A673 (cell line): ENCODE measurements around the gene B3GNT7. TPM values are rescaled to one million over a fixed set of nuclear protein-coding genes. Genes with fewer than 3 reads are reported as not detected.

ENCODE experiments used
- BruUV-seq: library from RNA; stranded (reverse); fragments of 400-500 nt; replicated peaks from 2 replicates; lab custom pipeline; 2021; lab: Mats Ljungman, UMichigan
- CTCF ChIA-PET: fragments of 300-600 bp; sonication (Branson Sonifier 250); formaldehyde crosslinking; loops from one replicate; lab custom pipeline; 2022; ENCODE audit warnings: antibody characterized with exemption; lab: Charles Lee
- POLR2A ChIA-PET: fragments of 300-600 bp; sonication (Branson Sonifier 250); formaldehyde crosslinking; loops from one replicate; lab custom pipeline; 2022; ENCODE audit warnings: antibody characterized with exemption; ENCODE audit not compliant: low non-redundant PET; lab: Charles Lee
- DNase-seq: peaks from one replicate; pipeline ENCODE4 v3.0.0-alpha.2; 2015; ENCODE audit warnings: low spot score
- H3K27ac ChIP-seq: fragments of 200-600 bp; sonication (generic); 2 replicates; pipeline ENCODE4 v1.5.1; 2016; ENCODE audit warnings: mixed run types, low read depth, mild to moderate bottlenecking, mixed read lengths, antibody characterized with exemption, low read length; ENCODE audit not compliant: poor library complexity, severe bottlenecking
- H3K27me3 ChIP-seq: fragments of 200-600 bp; sonication (generic); replicated peaks from 2 replicates; pipeline ENCODE4 v1.6.1; 2017; ENCODE audit warnings: mixed run types, low read depth, mild to moderate bottlenecking, mixed read lengths, antibody characterized with exemption, low read length; ENCODE audit not compliant: insufficient read depth, poor library complexity
- H3K36me3 ChIP-seq: fragments of 200-600 bp; sonication (generic); 2 replicates; pipeline ENCODE4 v1.6.1; 2016; ENCODE audit warnings: mixed run types, mild to moderate bottlenecking, mixed read lengths, antibody characterized with exemption, low read length; ENCODE audit not compliant: insufficient read depth, poor library complexity, severe bottlenecking
- H3K4me1 ChIP-seq: fragments of 200-600 bp; sonication (generic); 2 replicates; pipeline ENCODE4 v1.6.1; 2017; ENCODE audit warnings: mixed run types, mild to moderate bottlenecking, mixed read lengths, antibody characterized with exemption, low read length; ENCODE audit not compliant: insufficient read depth, poor library complexity, severe bottlenecking
- H3K4me3 ChIP-seq: fragments of 200-600 bp; sonication (generic); 2 replicates; pipeline ENCODE4 v1.5.1; 2016; ENCODE audit warnings: low read depth, mixed run types, mild to moderate bottlenecking, mixed read lengths, low read length; ENCODE audit not compliant: poor library complexity, severe bottlenecking
- H3K9me3 ChIP-seq: fragments of 200-600 bp; sonication (generic); 2 replicates; pipeline ENCODE4 v1.6.1; 2016; ENCODE audit warnings: mixed run types, low read depth, mild to moderate bottlenecking, mixed read lengths, antibody characterized with exemption, low read length; ENCODE audit not compliant: poor library complexity, severe bottlenecking
- CTCF ChIP-seq: fragments of 300-800, 200-600 bp; sonication (generic); conservative IDR thresholded peaks from 2 replicates; pipeline ENCODE4 v1.5.1; 2017; ENCODE audit warnings: low read depth, mild to moderate bottlenecking, antibody characterized with exemption, low read length, moderate library complexity, mixed read lengths
- EZH2 ChIP-seq: fragments of 200-600 bp; sonication (generic); IDR thresholded peaks from 2 replicates; pipeline ENCODE4 v1.6.1; 2017; ENCODE audit warnings: borderline replicate concordance, low read depth, mild to moderate bottlenecking, mixed read lengths, antibody characterized with exemption, low read length; ENCODE audit not compliant: poor library complexity, severe bottlenecking
- intact Hi-C: fragments of 100-400 bp; cut with micrococcal nuclease; formaldehyde crosslinking; loops from one replicate; pipeline ENCODE4 v1.10.0; 2022; ENCODE audit not compliant: unreplicated experiment
- total RNA-seq: library from RNA; stranded (reverse); gene quantifications from 2 replicates; pipeline ENCODE4 v1.2.3, GENCODE V29; 2021

The B3GNT7 gene
- total RNA-seq, 1 experiment from 2014 or later: not detected

DNA sequence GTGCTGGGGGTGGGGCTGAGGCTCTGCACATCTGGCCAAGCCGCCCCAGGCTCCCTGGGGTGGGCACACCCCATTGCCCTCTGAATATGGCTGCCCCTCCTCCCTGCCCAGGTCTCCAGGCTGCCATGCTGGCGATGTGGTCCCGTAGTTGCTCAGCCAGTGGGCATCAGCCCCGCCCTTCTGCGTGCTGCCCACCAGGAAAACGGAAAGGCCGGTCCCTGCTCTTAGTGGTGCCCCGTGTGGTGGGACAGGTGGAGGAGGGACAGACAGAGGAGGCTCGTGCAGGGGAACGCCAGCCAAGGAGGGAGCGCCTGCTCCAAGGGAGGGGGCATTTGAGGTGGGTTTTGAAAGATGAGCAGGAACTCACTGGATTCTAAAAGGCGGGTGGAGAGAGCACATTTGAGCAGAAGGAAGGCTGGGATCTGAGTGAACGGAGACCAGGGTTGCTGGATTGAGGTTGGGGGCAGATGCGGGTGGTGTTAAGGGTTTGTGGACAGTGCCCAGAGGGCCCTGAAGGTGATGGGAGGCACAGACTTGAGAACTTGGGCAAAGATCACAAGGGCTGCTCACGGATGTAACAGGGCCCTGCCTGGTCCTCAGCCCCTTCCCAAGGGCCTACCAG is 6.7 kb upstream of the B3GNT7 start:
- BruUV-seq: no TSS peak
- TF ChIP-seq CTCF (no peak), EZH2 (no peak)

DNA sequence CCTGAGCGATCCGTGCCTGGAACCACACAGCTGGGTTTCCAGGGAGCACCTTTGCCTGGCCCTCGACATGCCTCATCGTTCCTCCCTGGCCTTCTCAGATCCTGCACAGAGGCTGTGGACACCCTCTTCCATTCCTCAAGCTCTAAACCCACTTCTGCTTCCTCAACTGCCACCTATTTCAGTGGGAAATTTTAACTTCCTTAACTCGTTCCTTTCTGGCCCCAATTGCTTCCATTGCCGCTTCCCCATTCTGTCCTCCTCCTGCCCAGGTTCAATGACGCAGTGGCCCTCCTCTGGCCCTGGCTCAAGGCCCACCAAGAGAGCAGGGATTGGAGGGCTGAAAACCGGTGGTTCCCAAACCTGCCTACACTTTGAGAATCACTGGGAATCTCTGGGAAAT is 4.8 kb upstream of the B3GNT7 start:
- TF ChIP-seq CTCF (no peak), EZH2 (no peak)
- BruUV-seq: no TSS peak
- Histone ChIP-seq H3K4me3 (no peak overlapping the region), H3K27me3 (peaks cover 7% of the 10 kb centered on the region), H3K4me1 (no peaks in the 10 kb centered on the region), H3K36me3 (no peaks in the 10 kb centered on the region), H3K9me3 (no peaks in the 10 kb centered on the region), H3K27ac (no peak overlapping the region)
- CTCF ChIA-PET: no interaction called here
- POLR2A ChIA-PET: no interaction called here
- intact Hi-C loops: no loop called here
- DNase-seq: no peak

More for the DNA sequence above, 6.7 kb upstream of the B3GNT7 start:
- Histone ChIP-seq H3K4me1 (no peaks in the 10 kb centered on the region), H3K27ac (no peak overlapping the region), H3K4me3 (no peak overlapping the region), H3K9me3 (peaks cover 10% of the 10 kb centered on the region), H3K27me3 (no peaks in the 10 kb centered on the region), H3K36me3 (no peaks in the 10 kb centered on the region)
- DNase-seq: no peak
- POLR2A ChIA-PET: no interaction called here
- CTCF ChIA-PET: no interaction called here
- intact Hi-C loops: no loop called here

DNA sequence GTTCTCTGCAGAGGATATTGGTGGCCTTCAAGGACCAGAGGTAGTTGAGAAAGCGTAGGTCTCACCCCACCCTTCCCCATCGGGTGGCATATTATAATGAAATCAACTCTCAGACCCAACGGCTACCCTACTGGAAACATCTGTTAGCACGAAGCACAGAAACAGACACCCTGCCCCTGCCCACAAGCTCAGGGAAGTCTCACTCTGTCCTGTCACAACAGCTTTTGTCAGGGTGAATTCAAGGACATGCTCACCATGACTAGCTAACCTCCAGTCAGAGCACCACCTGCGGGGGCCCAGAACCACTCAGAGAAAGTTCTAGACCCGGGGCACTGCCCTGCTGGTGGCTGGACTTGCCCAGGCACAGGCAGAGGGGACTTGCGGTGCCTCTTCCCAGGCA is 3.5 kb upstream of the B3GNT7 start:
- Histone ChIP-seq H3K27ac (no peak overlapping the region), H3K27me3 (peaks cover 18% of the 10 kb centered on the region), H3K4me3 (no peak overlapping the region), H3K36me3 (no peaks in the 10 kb centered on the region), H3K9me3 (no peaks in the 10 kb centered on the region), H3K4me1 (no peaks in the 10 kb centered on the region)
- no peak for DNase-seq
- ChIA-PET POLR2A (no interaction called here), CTCF (no interaction called here)
- no peak for TF ChIP-seq CTCF
- no peak for TF ChIP-seq EZH2
- no TSS peak for BruUV-seq
- intact Hi-C loops: no loop called here
